ENCODE results near the gene NTNG2. TPM values are rescaled to one million over a fixed set of nuclear protein-coding genes. Genes with fewer than 3 reads are reported as not detected.

The NTNG2 gene
- total and polyA plus RNA-seq, 9 of the 15 experiments (the other 6 are each of a cell fraction or from before 2014, with no cell fraction given), result 0.01 to 0.11 (median 0.09) TPM; not detected in 6

DNA sequence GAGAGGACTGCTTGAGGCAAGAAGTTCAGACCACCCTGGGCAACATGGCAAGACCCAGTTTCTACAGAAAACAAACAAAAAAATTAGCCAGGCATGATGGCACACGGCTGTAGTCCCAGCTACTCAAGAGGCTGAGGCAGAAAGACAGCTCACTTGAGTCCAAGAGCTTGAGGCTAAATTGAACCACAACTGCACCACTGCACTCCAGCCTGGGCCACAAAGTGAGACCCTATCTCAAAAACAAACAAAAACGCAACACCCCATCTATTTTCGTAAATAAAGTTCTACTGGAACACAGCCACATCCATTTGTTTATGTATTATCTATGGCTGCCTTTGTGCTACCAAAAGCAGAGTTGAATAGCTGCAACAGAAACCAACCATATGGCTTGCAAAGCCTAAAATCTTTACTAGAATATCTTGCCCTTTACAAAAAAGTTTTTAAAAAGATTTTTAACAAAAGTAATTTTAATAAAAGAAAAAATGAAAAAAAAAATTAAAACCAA lies 125.5 kb downstream of the NTNG2 start:
- H3K4me2 ChIP-seq (ENCODE audit: insufficient read depth, low read length), result no peak overlapping the region
- ChIA-PET CTCF (ENCODE audit: low intra/inter-chr PET ratio) (interaction anchor here (0.7 kb wide), 1 partner anchor 291 kb away, joined by 5 read pairs; no protein-coding TSS in a partner anchor), POLR2A (interaction anchor here (1.0 kb wide), 2 partner anchors 10 to 65 kb away, joined by 3 read pairs; no protein-coding TSS in a partner anchor)
- H3K9me3 ChIP-seq (replicated peaks; ENCODE audit: control insufficient read depth, insufficient read depth, low read depth, low read length), result no peaks in the 10 kb centered on the region
- DNase-seq (ENCODE audit: extremely low read depth in 1 of 4, low spot score in 3 of 4) (no peak), FAIRE-seq (no peak), ATAC-seq (no peak)
- in situ Hi-C loops (cut with MboI), result no loop called here
- peaks cover 0 to 3% of the 10 kb centered on the region in 2 experiments; a peak in 1 of 5 replicates for H3K4me1 ChIP-seq (replicated peaks in 1 of 2; ENCODE audit: control insufficient read depth in 2 of 2, insufficient read depth in 2 of 2, low read length in 2 of 2)
- H3K27me3 ChIP-seq (ENCODE audit: control insufficient read depth in 2 of 2, insufficient read depth in 2 of 2, low read length in 2 of 2), result no peaks in the 10 kb centered on the region
- H3K9ac ChIP-seq (ENCODE audit: insufficient read depth in 1 of 2, low read depth in 2 of 2, low read length in 2 of 2), result no peak overlapping the region
- BruUV-seq (replicated peaks), result no TSS peak
- H4K20me1 ChIP-seq (replicated peaks; ENCODE audit: control insufficient read depth, insufficient read depth, low read length), result no peaks in the 10 kb centered on the region; the same call in 1 of the 2 replicates
- H2AFZ ChIP-seq (ENCODE audit: low read depth, low read length), result no peak overlapping the region
- H3K4me3 ChIP-seq, result no peak overlapping the region
- intact Hi-C loops (cut with micrococcal nuclease), result no loop called here
- TF ChIP-seq RNF2 (IDR thresholded peaks at IDR 0.05) (no peak), KAT2B (IDR thresholded peaks at IDR 0.05; ENCODE audit: low read depth, low read length) (no peak), PHB (CRISPR knock-in tag; IDR thresholded peaks at IDR 0.05) (no peak), HDAC2 (IDR thresholded peaks at IDR 0.05) (no peak), HDAC3 (IDR thresholded peaks at IDR 0.05; ENCODE audit: borderline replicate concordance, partially characterized antibody) (no peak), SNIP1 (IDR thresholded peaks at IDR 0.05; ENCODE audit: low read depth) (no peak)
- TF ChIP-seq, protein P1, sequence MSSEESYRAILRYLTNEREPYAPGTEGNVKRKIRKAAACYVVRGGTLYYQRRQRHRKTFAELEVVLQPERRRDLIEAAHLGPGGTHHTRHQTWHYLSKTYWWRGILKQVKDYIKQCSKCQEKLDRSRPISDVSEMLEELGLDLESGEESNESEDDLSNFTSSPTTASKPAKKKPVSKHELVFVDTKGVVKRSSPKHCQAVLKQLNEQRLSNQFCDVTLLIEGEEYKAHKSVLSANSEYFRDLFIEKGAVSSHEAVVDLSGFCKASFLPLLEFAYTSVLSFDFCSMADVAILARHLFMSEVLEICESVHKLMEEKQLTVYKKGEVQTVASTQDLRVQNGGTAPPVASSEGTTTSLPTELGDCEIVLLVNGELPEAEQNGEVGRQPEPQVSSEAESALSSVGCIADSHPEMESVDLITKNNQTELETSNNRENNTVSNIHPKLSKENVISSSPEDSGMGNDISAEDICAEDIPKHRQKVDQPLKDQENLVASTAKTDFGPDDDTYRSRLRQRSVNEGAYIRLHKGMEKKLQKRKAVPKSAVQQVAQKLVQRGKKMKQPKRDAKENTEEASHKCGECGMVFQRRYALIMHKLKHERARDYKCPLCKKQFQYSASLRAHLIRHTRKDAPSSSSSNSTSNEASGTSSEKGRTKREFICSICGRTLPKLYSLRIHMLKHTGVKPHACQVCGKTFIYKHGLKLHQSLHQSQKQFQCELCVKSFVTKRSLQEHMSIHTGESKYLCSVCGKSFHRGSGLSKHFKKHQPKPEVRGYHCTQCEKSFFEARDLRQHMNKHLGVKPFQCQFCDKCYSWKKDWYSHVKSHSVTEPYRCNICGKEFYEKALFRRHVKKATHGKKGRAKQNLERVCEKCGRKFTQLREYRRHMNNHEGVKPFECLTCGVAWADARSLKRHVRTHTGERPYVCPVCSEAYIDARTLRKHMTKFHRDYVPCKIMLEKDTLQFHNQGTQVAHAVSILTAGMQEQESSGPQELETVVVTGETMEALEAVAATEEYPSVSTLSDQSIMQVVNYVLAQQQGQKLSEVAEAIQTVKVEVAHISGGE (CRISPR knock-in tag; IDR thresholded peaks at IDR 0.05), result no peak
- 89% methylated on average over 3 of the region's 3 CpGs for WGBS (ENCODE audit: insufficient coverage, low coverage, missing lambda C conversion rate)
- no peak overlapping the region for H3K27ac ChIP-seq (ENCODE audit: extremely low read depth, low read depth, low read length)
- peaks cover 72% of the 10 kb centered on the region for H3K36me3 ChIP-seq (ENCODE audit: control insufficient read depth, insufficient read depth, low read length)
- no peaks in the 10 kb centered on the region for H3K79me2 ChIP-seq (ENCODE audit: control insufficient read depth, insufficient read depth, low read length)
- no peaks in the 10 kb centered on the region for H3K9me1 ChIP-seq (ENCODE audit: control insufficient read depth, insufficient read depth, low read length)
